ENCODE measurements around the gene GFOD1.

DNA sequence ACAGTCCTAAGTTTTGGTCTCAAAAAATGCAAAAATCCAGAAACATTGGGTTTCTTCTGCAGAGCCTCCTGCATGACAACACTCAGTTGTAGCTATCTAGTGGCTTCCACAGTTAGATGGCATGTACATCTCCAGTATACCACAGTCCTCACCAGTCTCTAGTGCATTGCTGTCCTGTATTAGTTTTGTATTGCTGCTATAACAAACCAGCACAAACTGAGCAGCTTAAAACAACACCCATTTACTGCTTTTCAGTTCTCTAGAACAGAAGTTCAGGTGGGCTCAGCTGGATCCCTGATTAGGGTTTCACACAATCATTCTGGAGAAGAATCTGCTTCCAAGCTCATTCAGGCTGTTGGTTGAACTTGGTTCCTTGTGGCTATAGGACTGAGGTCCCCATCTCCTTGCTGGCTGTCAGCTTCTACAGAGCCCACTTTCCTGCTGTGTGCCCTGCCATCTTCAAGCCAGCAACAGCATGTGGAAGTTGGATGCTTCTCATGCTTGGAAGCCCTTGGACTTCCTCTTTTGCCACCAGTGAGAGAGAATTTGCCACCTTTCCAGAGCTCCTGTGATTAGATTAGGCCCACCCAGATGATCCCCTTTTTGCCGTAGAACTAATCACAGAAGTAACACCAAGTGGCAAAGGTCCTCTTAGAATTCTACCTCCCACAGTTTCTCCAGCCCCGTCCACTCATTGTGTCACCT is 110.2 kb downstream of the GFOD1 start:
- TF ChIP-seq, protein P1, sequence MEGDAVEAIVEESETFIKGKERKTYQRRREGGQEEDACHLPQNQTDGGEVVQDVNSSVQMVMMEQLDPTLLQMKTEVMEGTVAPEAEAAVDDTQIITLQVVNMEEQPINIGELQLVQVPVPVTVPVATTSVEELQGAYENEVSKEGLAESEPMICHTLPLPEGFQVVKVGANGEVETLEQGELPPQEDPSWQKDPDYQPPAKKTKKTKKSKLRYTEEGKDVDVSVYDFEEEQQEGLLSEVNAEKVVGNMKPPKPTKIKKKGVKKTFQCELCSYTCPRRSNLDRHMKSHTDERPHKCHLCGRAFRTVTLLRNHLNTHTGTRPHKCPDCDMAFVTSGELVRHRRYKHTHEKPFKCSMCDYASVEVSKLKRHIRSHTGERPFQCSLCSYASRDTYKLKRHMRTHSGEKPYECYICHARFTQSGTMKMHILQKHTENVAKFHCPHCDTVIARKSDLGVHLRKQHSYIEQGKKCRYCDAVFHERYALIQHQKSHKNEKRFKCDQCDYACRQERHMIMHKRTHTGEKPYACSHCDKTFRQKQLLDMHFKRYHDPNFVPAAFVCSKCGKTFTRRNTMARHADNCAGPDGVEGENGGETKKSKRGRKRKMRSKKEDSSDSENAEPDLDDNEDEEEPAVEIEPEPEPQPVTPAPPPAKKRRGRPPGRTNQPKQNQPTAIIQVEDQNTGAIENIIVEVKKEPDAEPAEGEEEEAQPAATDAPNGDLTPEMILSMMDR (IDR thresholded peaks at IDR 0.05) = no peak
- TF ChIP-seq POLR2A (IDR thresholded peaks at IDR 0.05) = no peak

Data from heart left ventricle (tissue), 13 donors.